Mesendoderm (in vitro differentiated cells): ENCODE measurements around the gene ZNF469.

ENCODE experiments used
- DNase-seq: peaks from one replicate; pipeline ENCODE4 v3.0.0; 2013
- H2AK5ac ChIP-seq: 2 replicates; pipeline ENCODE4 v1.6.1; 2013; ENCODE audit warnings: low read length, inconsistent platforms
- H2BK120ac ChIP-seq: 2 replicates; pipeline ENCODE4 v1.6.1; 2013; ENCODE audit warnings: low read depth, mild to moderate bottlenecking, low read length, moderate library complexity, mixed read lengths
- H2BK15ac ChIP-seq: replicated peaks from 2 replicates; pipeline ENCODE4 v1.6.1; 2013; ENCODE audit warnings: low read depth, mild to moderate bottlenecking, moderate library complexity
- H2BK5ac ChIP-seq: 2 replicates; pipeline ENCODE4 v1.6.1; 2013; ENCODE audit warnings: low read length, inconsistent platforms
- H3K18ac ChIP-seq: 2 replicates; pipeline ENCODE4 v1.6.1; 2013; ENCODE audit warnings: mild to moderate bottlenecking, low read length, mixed read lengths
- H3K23ac ChIP-seq: one replicate; pipeline ENCODE4 v1.6.1; 2013; ENCODE audit warnings: low read length
- H3K27ac ChIP-seq: 2 replicates; pipeline ENCODE4 v1.5.1; 2013; ENCODE audit warnings: low read depth, mild to moderate bottlenecking, inconsistent platforms, low read length, moderate library complexity
- H3K27me3 ChIP-seq: 2 replicates; pipeline ENCODE4 v1.6.1; 2013; ENCODE audit warnings: low read length, control low read depth, mild to moderate bottlenecking, inconsistent platforms; ENCODE audit not compliant: insufficient read depth, poor library complexity
- H3K36me3 ChIP-seq: 2 replicates; pipeline ENCODE4 v1.6.1; 2013; ENCODE audit warnings: low read length, inconsistent platforms; ENCODE audit not compliant: control insufficient read depth, insufficient read depth
- H3K4ac ChIP-seq: one replicate; pipeline ENCODE4 v1.6.1; 2013; ENCODE audit warnings: low read depth, mild to moderate bottlenecking, low read length, moderate library complexity
- H3K4me1 ChIP-seq: 2 replicates; pipeline ENCODE4 v1.6.1; 2013; ENCODE audit warnings: low read depth, low read length, inconsistent platforms; ENCODE audit not compliant: control insufficient read depth
- H3K4me2 ChIP-seq: 2 replicates; pipeline ENCODE4 v1.6.1; 2013; ENCODE audit warnings: low read length
- H3K4me3 ChIP-seq: 2 replicates; pipeline ENCODE4 v1.5.1; 2013; ENCODE audit warnings: mild to moderate bottlenecking, low read length
- H3K56ac ChIP-seq: one replicate; pipeline ENCODE4 v1.6.1; 2013; ENCODE audit warnings: low read length
- H3K79me1 ChIP-seq: 2 replicates; pipeline ENCODE4 v1.6.1; 2013; ENCODE audit warnings: low read length, inconsistent platforms
- H3K79me2 ChIP-seq: 2 replicates; pipeline ENCODE4 v1.6.1; 2013; ENCODE audit warnings: mild to moderate bottlenecking, low read length; ENCODE audit not compliant: control insufficient read depth, insufficient read depth
- H3K9ac ChIP-seq: 2 replicates; pipeline ENCODE4 v1.6.1; 2013; ENCODE audit warnings: low read length, inconsistent platforms
- H4K5ac ChIP-seq: one replicate; pipeline ENCODE4 v1.6.1; 2013; ENCODE audit warnings: low read length
- H4K8ac ChIP-seq: one replicate; pipeline ENCODE4 v1.6.1; 2013; ENCODE audit warnings: low read depth, mild to moderate bottlenecking, control low read depth, low read length, moderate library complexity
- WGBS: extraction: QIAGEN DNeasy Blood & Tissue Kit; methylation state at CpG from one replicate; pipeline ENCODE4 v1.1.7; 2013; ENCODE audit warnings: low lambda C conversion rate, missing lambda C conversion rate; ENCODE audit not compliant: insufficient coverage; ENCODE audit errors: extremely low coverage; 5-methylcytosine and 5-hydroxymethylcytosine counted together

ZNF469 gene

GRCh38 chr16:88380099-88380498, 2.7 kb upstream of the ZNF469 start:
- WGBS: no CpG with 5 or more reads among the region's 7 CpGs
- no peak for DNase-seq

GRCh38 chr16:88380619-88381018, 2.1 kb upstream of the ZNF469 start:
- H3K27me3 ChIP-seq: peaks cover 20% of the 10 kb centered on the region
- no peak overlapping the region for H3K4me3 ChIP-seq
- no peaks in the 10 kb centered on the region for H3K4me1 ChIP-seq
- no peak for DNase-seq
- H3K4ac ChIP-seq: no peak overlapping the region
- H4K5ac ChIP-seq: no peak overlapping the region
- H3K9ac ChIP-seq: no peak overlapping the region
- H3K79me1 ChIP-seq: no peaks in the 10 kb centered on the region
- WGBS: no CpG with 5 or more reads among the region's 7 CpGs
- H3K79me2 ChIP-seq: no peaks in the 10 kb centered on the region
- no peak overlapping the region for H2BK5ac ChIP-seq
- no peaks in the 10 kb centered on the region for H3K36me3 ChIP-seq
- H3K56ac ChIP-seq: no peak overlapping the region
- no peak overlapping the region for H3K18ac ChIP-seq
- no peak overlapping the region for H2AK5ac ChIP-seq
- no peak overlapping the region for H4K8ac ChIP-seq
- H2BK120ac ChIP-seq: no peak overlapping the region
- H3K4me2 ChIP-seq: no peak overlapping the region
- H3K23ac ChIP-seq: peak overlapping the region; percentile 29
- no peak overlapping the region for H2BK15ac ChIP-seq
- H3K27ac ChIP-seq: no peak overlapping the region

More at GRCh38 chr16:88380099-88380498, 2.7 kb upstream of the ZNF469 start:
- no peak overlapping the region for H3K4ac ChIP-seq
- H3K79me2 ChIP-seq: no peaks in the 10 kb centered on the region
- H2AK5ac ChIP-seq: no peak overlapping the region
- H3K56ac ChIP-seq: no peak overlapping the region
- H3K4me3 ChIP-seq: no peak overlapping the region
- no peak overlapping the region for H2BK5ac ChIP-seq
- H3K4me2 ChIP-seq: no peak overlapping the region
- no peak overlapping the region for H3K18ac ChIP-seq
- H4K8ac ChIP-seq: no peak overlapping the region
- H3K23ac ChIP-seq: no peak overlapping the region
- no peaks in the 10 kb centered on the region for H3K36me3 ChIP-seq
- H3K4me1 ChIP-seq: no peaks in the 10 kb centered on the region
- peaks cover 20% of the 10 kb centered on the region for H3K27me3 ChIP-seq
- H3K79me1 ChIP-seq: no peaks in the 10 kb centered on the region
- no peak overlapping the region for H2BK120ac ChIP-seq
- H3K9ac ChIP-seq: no peak overlapping the region
- no peak overlapping the region for H4K5ac ChIP-seq
- no peak overlapping the region for H2BK15ac ChIP-seq
- no peak overlapping the region for H3K27ac ChIP-seq

DNA sequence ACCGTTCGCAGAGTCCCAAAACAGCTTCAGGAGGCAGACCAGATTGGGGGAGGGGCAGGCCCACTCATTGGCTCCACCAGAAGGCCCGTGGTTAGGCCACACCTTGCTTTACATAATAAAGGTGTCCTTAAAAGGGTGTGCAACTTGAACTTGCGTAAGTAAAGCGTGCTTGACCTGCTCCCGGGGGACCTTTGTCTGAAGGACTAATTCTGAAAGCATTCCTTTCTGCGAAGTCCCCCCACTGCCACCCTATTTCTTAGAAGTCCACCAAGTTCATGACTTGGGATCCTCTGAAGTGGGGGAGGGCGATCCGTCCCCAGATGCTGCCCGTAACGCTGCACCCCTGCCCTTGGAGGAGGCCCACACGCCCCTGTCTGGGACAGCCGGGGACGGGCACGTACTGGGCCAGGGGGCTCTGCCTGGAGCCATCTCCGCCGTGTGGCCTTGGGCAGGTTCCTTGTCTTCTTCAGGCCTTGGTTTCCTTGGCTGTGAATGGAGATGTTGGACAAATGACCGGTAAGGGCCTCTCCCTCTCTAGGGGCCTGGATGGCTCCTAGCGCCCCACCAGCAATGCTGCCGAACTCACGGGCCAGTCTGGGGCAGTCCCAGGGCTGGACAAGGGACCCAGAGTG, 823 bp upstream of the ZNF469 start:
- Histone ChIP-seq H3K56ac (no peak overlapping the region), H3K4me3 (no peak overlapping the region), H3K36me3 (no peaks in the 10 kb centered on the region), H3K79me2 (no peaks in the 10 kb centered on the region), H3K27me3 (peaks cover 20% of the 10 kb centered on the region), H3K4me1 (no peaks in the 10 kb centered on the region), H2BK15ac (no peak overlapping the region), H3K23ac (no peak overlapping the region), H4K5ac (no peak overlapping the region), H3K27ac (no peak overlapping the region), H2AK5ac (no peak overlapping the region), H2BK5ac (no peak overlapping the region), H3K4me2 (no peak overlapping the region), H2BK120ac (no peak overlapping the region), H3K4ac (no peak overlapping the region), H3K18ac (no peak overlapping the region), H3K79me1 (no peaks in the 10 kb centered on the region), H3K9ac (no peak overlapping the region), H4K8ac (no peak overlapping the region)
- no peak for DNase-seq
- WGBS: no CpG with 5 or more reads among the region's 21 CpGs

DNA sequence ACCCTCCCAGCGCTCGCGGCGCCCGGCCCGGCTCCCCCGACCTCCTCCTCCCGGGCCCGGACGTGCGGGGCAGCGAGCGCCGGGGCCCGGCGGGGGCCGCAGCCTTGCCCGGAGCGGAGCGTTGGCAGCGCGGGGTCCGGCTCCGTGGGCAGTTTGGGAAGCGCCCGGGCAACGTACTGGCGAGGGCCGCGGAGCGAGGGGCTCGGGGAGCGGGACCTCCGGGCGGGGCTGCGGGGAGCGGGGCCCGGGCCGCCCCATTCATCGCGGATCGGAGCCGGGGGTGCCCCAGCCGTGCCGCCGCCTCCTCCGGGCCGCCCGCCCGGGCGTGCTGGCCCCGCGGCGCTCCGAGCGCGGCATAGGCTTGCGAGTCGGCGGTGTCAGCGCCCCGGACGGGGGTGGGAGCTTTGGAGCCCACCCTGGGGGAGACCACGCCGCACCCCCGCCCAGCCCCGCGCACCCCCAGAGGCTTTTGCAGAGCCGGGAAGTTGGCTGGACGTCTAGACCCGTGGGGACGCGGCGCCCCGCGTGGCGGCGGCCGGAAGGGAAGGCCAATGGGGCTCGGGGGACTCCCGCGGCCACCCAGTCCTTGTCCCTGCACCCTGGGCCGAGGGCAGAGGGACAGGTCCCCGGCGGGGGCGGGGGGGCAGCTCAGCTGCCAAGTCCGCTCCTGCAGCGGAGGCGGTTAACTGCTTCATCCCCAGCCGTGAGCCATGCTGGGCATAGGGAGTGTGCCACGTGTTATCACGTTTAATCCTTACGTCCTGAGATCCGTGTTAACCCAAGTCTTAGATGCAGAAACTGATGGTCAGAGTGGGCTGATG, 852 bp downstream of the ZNF469 start:
- H3K27ac ChIP-seq: no peak overlapping the region
- no peak overlapping the region for H4K5ac ChIP-seq
- no CpG with 5 or more reads among the region's 94 CpGs for WGBS
- H3K4me2 ChIP-seq: no peak overlapping the region
- H2BK5ac ChIP-seq: no peak overlapping the region
- H3K79me1 ChIP-seq: no peaks in the 10 kb centered on the region
- peaks cover 20% of the 10 kb centered on the region for H3K27me3 ChIP-seq
- H4K8ac ChIP-seq: no peak overlapping the region
- no peak overlapping the region for H3K9ac ChIP-seq
- no peak overlapping the region for H3K4ac ChIP-seq
- H3K23ac ChIP-seq: no peak overlapping the region
- H3K4me1 ChIP-seq: no peaks in the 10 kb centered on the region
- no peak overlapping the region for H2BK15ac ChIP-seq
- no peak overlapping the region for H2AK5ac ChIP-seq
- no peak overlapping the region for H3K4me3 ChIP-seq
- H3K79me2 ChIP-seq: no peaks in the 10 kb centered on the region
- H3K56ac ChIP-seq: peak overlapping the region; percentile 49
- H3K18ac ChIP-seq: no peak overlapping the region
- H2BK120ac ChIP-seq: no peak overlapping the region
- DNase-seq: no peak
- H3K36me3 ChIP-seq: no peaks in the 10 kb centered on the region

GRCh38 chr16:88384222-88385111, 1.7 kb downstream of the ZNF469 start:
- Histone ChIP-seq H3K4ac (no peak overlapping the region), H3K27me3 (peaks cover 20% of the 10 kb centered on the region), H3K36me3 (no peaks in the 10 kb centered on the region), H3K27ac (no peak overlapping the region), H3K18ac (no peak overlapping the region), H3K79me1 (no peaks in the 10 kb centered on the region), H2BK5ac (no peak overlapping the region), H3K56ac (no peak overlapping the region), H4K5ac (no peak overlapping the region), H3K4me3 (no peak overlapping the region), H4K8ac (no peak overlapping the region), H3K23ac (peak overlapping the region; percentile 3), H2BK15ac (no peak overlapping the region), H2AK5ac (no peak overlapping the region), H3K79me2 (no peaks in the 10 kb centered on the region), H3K9ac (no peak overlapping the region), H3K4me2 (no peak overlapping the region), H2BK120ac (no peak overlapping the region), H3K4me1 (no peaks in the 10 kb centered on the region)
- no CpG with 5 or more reads among the region's 18 CpGs for WGBS
- no peak for DNase-seq
